ENCODE results near the gene RASGRF2.
"Not testable (repeated sequence)": the region's sequence is repeated elsewhere in the genome, so short reads cannot be mapped to it uniquely, and the experiment has no call there.

The RASGRF2 gene

DNA sequence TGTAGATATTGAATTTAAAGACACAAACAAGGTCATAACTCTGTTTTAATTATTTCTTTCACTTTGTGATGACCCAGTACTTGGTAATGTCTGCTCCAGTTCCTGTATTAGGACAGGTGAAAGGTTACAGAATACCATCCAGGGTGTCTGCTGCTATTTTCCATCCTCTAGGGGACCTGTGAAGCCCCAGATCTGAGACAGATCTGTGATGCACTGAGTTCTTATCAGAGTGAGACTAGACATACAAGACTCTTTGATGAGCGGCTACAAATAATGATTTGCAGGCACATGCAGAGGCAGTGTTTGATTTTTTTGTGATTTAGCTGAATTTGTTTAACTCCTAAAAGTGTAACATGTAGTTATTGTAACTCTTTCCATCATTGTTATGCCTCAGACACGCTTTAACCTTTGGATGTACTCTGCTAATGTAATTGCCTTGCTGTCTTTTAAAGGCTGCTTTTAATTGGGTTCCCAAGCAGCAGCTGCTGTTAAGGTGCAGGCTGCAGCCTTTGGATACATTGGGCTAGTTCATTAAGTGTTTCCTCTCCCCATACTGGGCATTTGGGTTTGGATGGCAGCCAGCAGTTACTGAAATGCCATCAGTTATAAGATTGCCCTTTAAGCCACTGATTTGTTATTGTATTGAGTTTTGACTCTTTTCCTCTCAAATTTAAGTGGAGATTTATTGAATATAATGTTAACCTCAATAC, 63.3 kb downstream of the RASGRF2 start:
- no peak for DNase-seq

GRCh38 chr5:81027481-81028058, 67.4 kb downstream of the RASGRF2 start:
- DNase-seq = no peak

GRCh38 chr5:81028888-81029287, 68.7 kb downstream of the RASGRF2 start:
- not testable (repeated sequence) for DNase-seq

- DNase-seq = not testable (repeated sequence)
Measured at GRCh38 chr5:81029736-81030135, 69.6 kb downstream of the RASGRF2 start.

GRCh38 chr5:81030236-81031034, 70.3 kb downstream of the RASGRF2 start:
- DNase-seq = not testable (repeated sequence)

DNA sequence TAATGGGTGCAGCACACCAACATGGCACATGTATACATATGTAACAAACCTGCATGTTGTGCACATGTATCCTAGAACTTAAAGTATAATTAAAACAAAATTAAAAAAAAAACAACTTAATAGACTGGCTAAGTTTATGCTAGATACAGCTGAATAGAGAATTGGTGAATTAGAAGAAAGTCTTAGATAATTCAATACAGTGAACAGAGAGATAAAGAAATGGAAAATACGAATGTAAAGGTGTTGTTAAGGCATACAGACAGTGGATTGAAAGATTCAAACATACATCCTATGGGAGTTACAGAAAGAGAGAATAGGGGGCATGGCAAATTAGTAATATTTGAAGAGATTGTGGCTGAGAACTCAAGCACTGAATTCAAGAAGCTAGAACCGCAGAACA, 75.4 kb downstream of the RASGRF2 start:
- no peak for DNase-seq

DNA sequence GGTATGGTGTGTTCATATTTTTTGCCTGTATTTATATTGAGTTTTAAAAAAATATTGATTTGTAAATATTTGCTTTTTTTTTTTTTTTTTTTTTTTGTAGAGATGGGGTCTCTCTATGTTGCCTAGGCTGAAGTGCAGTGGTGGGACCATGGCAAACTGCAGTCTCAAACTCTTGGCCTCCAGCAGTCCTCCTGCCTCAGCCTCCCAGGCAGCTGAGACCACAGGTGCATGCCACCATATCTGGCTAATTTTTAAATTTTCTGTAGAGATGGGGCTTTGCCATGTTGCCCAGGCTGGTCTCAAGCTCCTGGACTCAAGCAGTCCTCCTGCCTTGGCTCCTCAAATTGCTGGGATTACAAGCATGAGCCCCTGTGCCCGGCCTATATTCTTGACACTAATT, 78.3 kb downstream of the RASGRF2 start:
- no peak for DNase-seq

DNA sequence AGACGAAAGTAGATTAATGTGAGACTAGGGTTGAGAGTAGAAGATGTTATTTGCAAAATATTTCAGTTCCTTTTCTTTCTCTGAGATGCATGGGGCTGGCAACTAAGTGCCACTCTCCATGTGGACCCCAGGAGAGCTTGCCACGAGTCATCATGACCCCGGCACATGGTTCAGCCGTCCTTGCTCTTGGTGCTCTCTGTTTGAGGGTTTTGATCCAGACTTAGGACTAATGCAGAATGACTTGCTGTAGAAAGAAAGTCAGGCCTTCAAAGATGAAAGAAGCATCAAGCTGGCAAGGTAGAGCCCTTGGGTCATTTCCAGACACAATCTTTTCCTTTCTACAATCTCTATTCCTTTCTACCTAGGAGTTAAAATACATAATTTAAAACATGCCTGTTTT, 84.7 kb downstream of the RASGRF2 start:
- DNase-seq = no peak

DNA sequence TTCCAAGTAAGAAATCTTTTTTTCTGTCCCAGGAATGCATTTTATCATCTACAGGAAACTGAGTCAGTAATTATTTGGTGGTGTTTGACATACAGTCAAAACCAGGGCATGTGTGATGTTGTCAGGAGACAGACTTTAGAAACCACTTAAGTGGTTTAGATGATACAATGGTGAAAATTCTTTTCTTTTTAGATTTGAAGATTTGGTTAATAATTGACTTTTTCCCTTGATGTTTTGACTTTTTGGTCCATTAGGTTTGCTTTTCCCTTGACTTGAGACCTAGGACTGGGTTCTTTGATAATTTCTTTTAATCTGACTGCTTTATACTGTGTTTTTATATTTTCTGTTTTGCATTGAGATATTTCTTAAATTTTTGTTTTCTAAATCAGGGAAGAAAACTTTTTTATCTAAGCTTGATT, 85.2 kb downstream of the RASGRF2 start:
- DNase-seq = no peak

GRCh38 chr5:81046041-81046440, 85.9 kb downstream of the RASGRF2 start:
- DNase-seq = no peak

DNA sequence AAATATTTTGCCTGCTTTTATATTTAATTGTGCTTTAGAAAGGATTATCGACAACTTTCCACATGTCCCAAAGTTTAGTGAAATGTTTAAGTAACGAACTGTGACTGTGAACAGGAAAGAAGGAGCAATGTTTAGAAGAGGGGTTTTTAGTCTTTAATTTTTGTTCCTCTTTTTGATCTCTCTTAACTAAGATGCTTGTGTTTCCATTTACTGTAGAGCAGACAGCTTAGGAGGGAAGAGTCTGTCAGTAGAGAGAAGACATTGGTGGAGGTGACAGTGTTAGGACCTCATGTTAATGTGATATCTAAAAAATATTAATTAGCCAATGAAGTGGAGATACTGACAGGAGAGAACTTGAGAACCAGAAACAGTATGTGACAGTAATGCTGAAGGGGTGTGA, 92.2 kb downstream of the RASGRF2 start:
- no peak for DNase-seq

- DNase-seq = not testable (repeated sequence)
Measured at GRCh38 chr5:81053282-81053681, 93.1 kb downstream of the RASGRF2 start.

DNA sequence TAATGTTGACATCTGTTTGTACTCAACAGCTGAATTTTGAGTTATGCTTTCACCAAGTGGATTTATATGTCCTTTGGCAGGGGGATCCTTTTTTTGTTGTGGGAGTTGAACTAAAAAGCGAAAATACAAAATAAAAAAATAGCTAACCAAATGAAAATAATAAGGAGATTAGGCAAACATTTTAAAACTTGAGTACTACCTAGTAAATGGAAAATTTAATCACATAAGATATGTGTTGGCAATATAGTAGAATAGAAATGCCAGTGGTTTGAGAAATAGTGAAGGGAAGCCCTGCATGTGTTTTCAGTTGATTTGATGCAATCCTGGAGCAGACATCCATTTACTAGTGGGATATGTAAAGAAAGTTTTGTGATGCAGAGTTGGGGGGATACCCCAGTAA, 98.0 kb downstream of the RASGRF2 start:
- DNase-seq = no peak

GRCh38 chr5:81065492-81065891, 105.3 kb downstream of the RASGRF2 start:
- no peak for DNase-seq

DNA sequence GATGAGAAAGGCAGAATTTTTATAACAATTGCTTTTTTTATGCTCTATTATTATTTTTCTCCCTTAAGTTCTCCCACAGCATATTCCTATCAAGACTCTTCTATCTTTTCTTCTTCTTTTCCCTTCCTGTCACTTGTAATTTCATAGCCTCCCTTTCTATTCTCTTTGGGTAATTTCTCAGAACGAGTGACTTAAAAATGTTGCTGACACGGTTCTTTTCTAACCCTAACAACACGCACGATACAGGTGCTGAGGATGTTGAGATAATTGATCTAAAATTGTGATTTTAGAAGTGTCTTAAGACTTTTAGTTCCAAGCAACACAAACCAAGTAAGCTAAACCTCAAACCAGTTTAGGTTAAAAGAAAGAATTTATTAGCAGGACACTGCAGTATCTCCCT, 105.9 kb downstream of the RASGRF2 start:
- DNase-seq = no peak

DNA sequence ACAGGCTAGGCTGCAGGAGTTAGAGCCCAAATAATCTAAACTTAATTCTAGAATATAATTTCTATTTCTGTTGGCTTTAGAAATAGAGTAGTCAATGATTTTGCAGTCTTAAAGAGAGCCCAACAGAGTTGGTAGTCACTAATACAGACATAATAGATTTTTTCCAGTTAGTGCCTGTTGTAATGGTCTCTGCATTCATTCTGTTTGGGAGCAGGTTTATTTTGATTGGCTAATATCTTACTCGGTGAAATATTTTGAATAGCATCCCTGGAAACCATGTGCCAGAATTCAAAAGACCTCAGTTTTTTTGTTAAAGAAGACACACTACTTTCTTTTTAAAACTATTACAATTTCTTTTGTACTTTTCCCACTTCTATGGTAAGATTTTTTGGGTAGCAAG, 107.2 kb downstream of the RASGRF2 start:
- DNase-seq = no peak

- DNase-seq = no peak
Measured at GRCh38 chr5:81068063-81068462, 107.9 kb downstream of the RASGRF2 start.

DNA sequence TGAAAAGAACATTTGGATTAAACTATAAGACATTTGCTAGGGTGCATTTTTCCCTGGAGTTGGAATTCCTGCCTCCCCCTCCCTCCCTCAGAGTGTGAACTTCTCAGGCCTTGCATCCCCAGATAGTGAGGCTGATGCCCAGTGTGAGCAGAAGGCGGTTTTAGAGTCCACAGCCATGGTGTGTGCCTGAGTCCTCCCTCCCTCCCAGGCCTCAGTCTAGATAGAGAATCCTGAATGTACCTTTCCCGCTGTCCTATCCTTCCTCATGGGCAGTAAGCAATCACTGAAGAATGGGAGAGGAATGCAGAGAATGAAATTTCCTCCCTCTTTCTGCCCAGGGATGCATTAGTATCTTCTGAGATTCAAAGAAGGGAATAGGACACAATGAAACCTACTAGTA, 108.5 kb downstream of the RASGRF2 start:
- DNase-seq = no peak

DNA sequence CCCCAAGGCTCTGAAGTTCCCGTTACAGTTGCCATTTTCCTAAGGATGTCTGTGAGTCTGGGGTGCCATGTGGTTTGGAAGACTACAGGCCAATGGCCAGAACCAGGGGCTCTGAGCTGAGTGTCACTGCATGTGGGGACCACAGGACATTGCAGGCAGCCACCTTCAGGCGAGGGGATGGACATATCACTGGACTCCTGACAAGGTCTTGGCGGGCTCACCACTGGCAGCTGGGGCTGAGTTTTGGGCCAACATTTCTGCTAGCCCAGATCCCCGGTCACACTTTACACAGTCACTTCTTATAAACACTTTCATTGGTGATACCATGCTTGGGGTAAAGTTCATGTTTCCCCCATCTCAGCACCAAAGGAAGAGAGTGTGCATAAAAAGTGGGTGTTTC, 109.8 kb downstream of the RASGRF2 start:
- DNase-seq = no peak

- DNase-seq = no peak
Measured at GRCh38 chr5:81070571-81071255, 110.5 kb downstream of the RASGRF2 start.

- no peak for DNase-seq
Measured at GRCh38 chr5:81075041-81075440, 114.9 kb downstream of the RASGRF2 start.

DNA sequence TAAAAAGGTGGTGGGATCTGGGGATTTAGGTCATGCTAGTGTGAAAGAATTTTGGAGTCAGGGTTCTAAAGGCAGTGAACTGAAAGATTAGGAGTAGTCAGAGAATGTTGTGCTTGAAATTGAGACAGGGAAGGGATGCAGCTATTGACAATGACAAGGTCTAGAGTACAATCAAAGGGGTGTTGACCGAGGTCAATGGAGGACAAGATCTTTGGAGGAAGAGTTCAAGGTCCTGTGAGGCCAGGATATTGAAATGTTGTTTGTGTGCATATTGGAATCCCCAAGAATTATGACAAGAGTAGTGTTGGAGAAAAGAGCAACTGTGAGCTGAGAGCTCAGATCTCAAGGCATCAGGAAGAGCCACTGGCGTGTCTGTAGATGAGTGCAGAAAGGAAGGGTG, 116.9 kb downstream of the RASGRF2 start:
- no peak for DNase-seq

- DNase-seq = no peak
Measured at GRCh38 chr5:81078930-81079329, 118.8 kb downstream of the RASGRF2 start.
